Measurements from ENCODE around the gene ANKRD22. TPM values are rescaled to one million over a fixed set of nuclear protein-coding genes. Genes with fewer than 3 reads are reported as not detected.

ANKRD22 gene
- total RNA-seq, 1 donor from 2014 or later: not detected

DNA sequence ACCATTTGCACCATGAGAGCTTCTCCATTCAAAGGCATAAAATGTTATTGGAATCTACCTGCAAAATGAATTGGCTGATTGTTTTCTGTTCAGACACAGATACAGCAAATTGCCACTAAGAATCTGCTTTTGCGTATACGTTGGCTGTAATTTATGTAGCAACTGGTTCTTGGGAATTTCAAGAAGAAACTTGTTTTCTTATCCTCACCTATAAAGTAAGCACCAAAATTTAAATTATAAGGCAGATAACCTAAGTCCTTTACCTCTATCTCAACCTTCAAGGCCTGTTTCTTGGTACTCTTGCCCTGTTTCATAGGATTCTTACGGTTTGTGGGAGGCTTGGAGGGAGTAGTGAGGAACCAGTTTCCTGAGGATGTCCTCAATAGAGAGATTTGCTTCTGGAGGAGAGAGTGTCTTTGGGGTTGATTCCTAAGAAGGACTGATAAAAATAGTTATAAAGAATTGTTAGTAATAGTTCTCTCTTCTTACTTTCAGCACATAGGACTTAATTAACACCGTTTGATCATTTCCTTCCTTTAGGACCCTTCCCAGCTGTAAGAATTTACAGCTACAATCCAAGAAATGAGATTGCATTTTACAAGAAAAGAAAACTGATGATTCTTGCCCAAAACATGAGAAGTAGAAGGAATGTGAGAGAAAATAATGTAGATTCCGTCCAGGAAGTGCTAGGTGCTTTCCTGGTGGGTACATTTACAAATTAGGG is 30.4 kb upstream of the ANKRD22 start:
- Mint-ChIP-seq H3K9me3 (ENCODE audit: unreplicated experiment) (no peaks in the 10 kb centered on the region), H3K36me3 (ENCODE audit: low read depth, unreplicated experiment) (no peaks in the 10 kb centered on the region), H3K27me3 (ENCODE audit: unreplicated experiment) (no peaks in the 10 kb centered on the region), H3K4me1 (ENCODE audit: unreplicated experiment) (peaks cover 40% of the 10 kb centered on the region), H3K27ac (ENCODE audit: unreplicated experiment) (peak overlapping the region; percentile 37), H3K4me3 (ENCODE audit: unreplicated experiment) (peak overlapping the region; percentile 75)
- TF ChIP-seq, protein P1, sequence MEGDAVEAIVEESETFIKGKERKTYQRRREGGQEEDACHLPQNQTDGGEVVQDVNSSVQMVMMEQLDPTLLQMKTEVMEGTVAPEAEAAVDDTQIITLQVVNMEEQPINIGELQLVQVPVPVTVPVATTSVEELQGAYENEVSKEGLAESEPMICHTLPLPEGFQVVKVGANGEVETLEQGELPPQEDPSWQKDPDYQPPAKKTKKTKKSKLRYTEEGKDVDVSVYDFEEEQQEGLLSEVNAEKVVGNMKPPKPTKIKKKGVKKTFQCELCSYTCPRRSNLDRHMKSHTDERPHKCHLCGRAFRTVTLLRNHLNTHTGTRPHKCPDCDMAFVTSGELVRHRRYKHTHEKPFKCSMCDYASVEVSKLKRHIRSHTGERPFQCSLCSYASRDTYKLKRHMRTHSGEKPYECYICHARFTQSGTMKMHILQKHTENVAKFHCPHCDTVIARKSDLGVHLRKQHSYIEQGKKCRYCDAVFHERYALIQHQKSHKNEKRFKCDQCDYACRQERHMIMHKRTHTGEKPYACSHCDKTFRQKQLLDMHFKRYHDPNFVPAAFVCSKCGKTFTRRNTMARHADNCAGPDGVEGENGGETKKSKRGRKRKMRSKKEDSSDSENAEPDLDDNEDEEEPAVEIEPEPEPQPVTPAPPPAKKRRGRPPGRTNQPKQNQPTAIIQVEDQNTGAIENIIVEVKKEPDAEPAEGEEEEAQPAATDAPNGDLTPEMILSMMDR (IDR thresholded peaks at IDR 0.05; ENCODE audit: unreplicated experiment): no peak
- no peak for DNase-seq (ENCODE audit: low spot score)

DNA sequence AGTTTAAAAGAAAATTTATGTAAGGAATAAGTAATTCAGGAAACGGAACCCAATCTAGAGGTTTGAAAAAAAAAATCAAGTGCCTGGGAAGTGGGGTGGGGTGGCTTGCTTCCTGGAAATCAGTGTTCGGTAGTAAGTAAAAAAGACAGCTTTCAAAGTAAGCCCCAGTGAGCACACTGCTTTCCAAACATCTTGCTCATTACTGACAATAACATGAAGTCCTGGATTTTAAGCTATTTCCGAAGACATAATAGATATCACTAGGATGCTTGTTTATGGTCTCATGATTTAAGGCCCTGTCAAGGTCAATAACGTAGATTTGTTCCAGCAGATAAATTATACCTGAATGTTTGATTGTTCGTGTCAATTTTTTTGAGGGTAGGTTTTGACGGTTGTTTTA is 29.7 kb upstream of the ANKRD22 start:
- peak overlapping the region; percentile 75 for H3K4me3 Mint-ChIP-seq (ENCODE audit: unreplicated experiment)
- H3K36me3 Mint-ChIP-seq (ENCODE audit: low read depth, unreplicated experiment): no peaks in the 10 kb centered on the region
- no peaks in the 10 kb centered on the region for H3K9me3 Mint-ChIP-seq (ENCODE audit: unreplicated experiment)
- TF ChIP-seq, protein P1 (IDR thresholded peaks at IDR 0.05; ENCODE audit: unreplicated experiment): no peak
- H3K27ac Mint-ChIP-seq (ENCODE audit: unreplicated experiment): peak overlapping the region; percentile 34
- DNase-seq (ENCODE audit: low spot score): no peak
- H3K27me3 Mint-ChIP-seq (ENCODE audit: unreplicated experiment): no peaks in the 10 kb centered on the region
- H3K4me1 Mint-ChIP-seq (ENCODE audit: unreplicated experiment): peaks cover 42% of the 10 kb centered on the region

DNA sequence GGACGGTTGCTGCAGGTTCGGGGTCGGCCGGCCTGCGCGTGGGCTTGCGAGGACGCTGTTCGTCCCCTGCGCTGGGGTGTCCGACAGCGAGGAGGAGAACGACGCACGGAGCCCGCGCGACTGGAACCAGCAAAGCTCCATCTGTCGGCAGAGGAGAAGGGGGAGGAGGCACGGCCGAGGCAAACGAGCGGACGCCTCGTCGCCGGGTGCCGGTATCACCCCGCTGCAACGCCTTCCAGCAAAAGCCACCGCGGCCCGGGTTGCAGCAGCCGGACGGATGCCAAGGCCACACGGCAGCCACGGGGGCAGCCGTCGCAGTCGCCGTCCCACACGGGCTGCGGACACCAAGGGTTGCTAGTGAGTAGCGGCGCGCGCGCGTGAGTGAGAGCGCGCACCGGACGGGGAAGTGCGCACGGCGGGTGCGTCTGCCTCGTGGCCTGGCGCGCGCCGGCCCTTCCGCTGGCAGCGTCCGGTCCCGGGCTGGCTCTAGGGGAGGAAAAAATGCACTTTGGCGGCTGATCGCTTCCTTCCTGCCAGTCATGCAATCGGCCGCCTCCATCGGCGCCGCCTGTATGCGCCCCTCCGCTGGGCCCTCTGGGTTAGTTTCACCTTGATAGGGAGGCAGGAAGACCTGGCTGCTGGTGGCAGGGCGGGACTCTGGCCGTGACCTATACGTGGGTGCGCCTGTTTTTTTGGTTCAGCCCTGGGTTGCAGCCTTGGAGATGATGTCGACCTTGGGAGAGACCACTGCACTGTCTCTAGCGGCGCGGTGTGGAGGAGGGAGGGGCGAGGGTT is 28.8 kb upstream of the ANKRD22 start:
- Mint-ChIP-seq H3K27me3 (ENCODE audit: unreplicated experiment) (no peaks in the 10 kb centered on the region), H3K27ac (ENCODE audit: unreplicated experiment) (peak overlapping the region; percentile 34), H3K36me3 (ENCODE audit: low read depth, unreplicated experiment) (no peaks in the 10 kb centered on the region), H3K4me1 (ENCODE audit: unreplicated experiment) (peaks cover 42% of the 10 kb centered on the region), H3K4me3 (ENCODE audit: unreplicated experiment) (peak overlapping the region; percentile 91), H3K9me3 (ENCODE audit: unreplicated experiment) (no peaks in the 10 kb centered on the region)
- TF ChIP-seq, protein P1 (IDR thresholded peaks at IDR 0.05; ENCODE audit: unreplicated experiment): no peak
- peak; percentile 77 for DNase-seq (ENCODE audit: low spot score)

DNA sequence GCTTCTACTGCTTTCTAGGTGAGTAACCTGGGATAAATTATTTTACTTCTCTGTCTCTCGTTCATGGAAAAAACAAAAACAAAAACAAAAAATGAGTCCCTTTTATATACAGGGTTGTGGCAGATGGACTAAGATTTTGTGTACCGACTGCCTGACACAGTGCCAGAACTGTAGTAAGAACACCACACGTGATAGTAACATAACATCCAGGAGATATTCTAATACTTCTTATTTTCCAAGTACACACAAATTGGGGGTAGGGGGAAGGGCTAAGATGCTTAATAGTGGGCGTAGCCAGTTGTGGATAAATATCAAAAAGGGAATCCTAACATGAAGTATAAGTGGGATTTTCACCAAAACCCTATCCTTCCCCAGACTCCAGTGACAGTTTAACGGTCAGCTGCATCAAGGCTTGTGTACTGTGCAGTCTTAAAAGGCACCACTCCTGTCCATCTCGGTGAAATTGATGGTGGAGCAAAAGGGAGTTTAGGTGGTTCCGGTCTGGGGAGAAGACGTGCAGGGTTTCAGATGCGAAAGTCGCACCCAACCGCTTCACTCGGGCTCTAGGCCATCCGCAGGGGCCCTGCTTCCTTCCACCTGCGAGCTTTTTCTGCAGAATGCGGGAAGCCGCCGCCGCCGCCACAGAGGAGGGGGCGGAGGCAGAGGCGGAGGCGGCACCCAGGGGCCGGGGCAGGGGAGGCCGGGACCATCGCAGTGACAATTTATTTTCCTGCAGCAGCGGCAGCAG is 28.1 kb upstream of the ANKRD22 start, which contains the start of gene STAMBPL1:
Gene STAMBPL1, plus strand, starts transcription at position 712 of the 748 bp plus-strand sequence. CDS start 21,464 bp downstream, outside the sequence.
- H3K4me3 Mint-ChIP-seq (ENCODE audit: unreplicated experiment): peak within 1 kb of the TSS; percentile 91
- H3K4me1 Mint-ChIP-seq (ENCODE audit: unreplicated experiment): peaks cover 42% of the 10 kb centered on the region
- no peaks in the 10 kb centered on the region for H3K36me3 Mint-ChIP-seq (ENCODE audit: low read depth, unreplicated experiment)
- H3K27ac Mint-ChIP-seq (ENCODE audit: unreplicated experiment): peak within 1 kb of the TSS; percentile 34
- DNase-seq (ENCODE audit: low spot score): peak; percentile 49
- no peaks in the 10 kb centered on the region for H3K9me3 Mint-ChIP-seq (ENCODE audit: unreplicated experiment)
- no peaks in the 10 kb centered on the region for H3K27me3 Mint-ChIP-seq (ENCODE audit: unreplicated experiment)
- TF ChIP-seq, protein P1 (IDR thresholded peaks at IDR 0.05; ENCODE audit: unreplicated experiment): no peak

Measured in endothelial cell (in vitro differentiated cells).